Retinal pigment epithelial cell (primary cell): ENCODE data around the gene ZNF862.

Experiments
- DNase-seq: peaks from one replicate; pipeline ENCODE4 v3.0.0-alpha.2; 2010; ENCODE audit warnings: low read depth
- H3K4me3 ChIP-seq: 2 replicates; pipeline ENCODE4 v1.5.1; 2011; ENCODE audit warnings: mild to moderate bottlenecking, low read length, control low read depth, moderate library complexity
- TF ChIP-seq, protein P1 (sequence below): conservative IDR thresholded peaks from 2 replicates; pipeline ENCODE4 v1.5.1; 2011; ENCODE audit warnings: low read depth, low read length, control low read depth, inconsistent platforms

The ZNF862 gene

GRCh38 chr7:149793261-149793660 lies 44.9 kb upstream of the ZNF862 start:
- TF ChIP-seq, protein P1, sequence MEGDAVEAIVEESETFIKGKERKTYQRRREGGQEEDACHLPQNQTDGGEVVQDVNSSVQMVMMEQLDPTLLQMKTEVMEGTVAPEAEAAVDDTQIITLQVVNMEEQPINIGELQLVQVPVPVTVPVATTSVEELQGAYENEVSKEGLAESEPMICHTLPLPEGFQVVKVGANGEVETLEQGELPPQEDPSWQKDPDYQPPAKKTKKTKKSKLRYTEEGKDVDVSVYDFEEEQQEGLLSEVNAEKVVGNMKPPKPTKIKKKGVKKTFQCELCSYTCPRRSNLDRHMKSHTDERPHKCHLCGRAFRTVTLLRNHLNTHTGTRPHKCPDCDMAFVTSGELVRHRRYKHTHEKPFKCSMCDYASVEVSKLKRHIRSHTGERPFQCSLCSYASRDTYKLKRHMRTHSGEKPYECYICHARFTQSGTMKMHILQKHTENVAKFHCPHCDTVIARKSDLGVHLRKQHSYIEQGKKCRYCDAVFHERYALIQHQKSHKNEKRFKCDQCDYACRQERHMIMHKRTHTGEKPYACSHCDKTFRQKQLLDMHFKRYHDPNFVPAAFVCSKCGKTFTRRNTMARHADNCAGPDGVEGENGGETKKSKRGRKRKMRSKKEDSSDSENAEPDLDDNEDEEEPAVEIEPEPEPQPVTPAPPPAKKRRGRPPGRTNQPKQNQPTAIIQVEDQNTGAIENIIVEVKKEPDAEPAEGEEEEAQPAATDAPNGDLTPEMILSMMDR, result no peak
- DNase-seq, result no peak
- no peak overlapping the region for H3K4me3 ChIP-seq

DNA sequence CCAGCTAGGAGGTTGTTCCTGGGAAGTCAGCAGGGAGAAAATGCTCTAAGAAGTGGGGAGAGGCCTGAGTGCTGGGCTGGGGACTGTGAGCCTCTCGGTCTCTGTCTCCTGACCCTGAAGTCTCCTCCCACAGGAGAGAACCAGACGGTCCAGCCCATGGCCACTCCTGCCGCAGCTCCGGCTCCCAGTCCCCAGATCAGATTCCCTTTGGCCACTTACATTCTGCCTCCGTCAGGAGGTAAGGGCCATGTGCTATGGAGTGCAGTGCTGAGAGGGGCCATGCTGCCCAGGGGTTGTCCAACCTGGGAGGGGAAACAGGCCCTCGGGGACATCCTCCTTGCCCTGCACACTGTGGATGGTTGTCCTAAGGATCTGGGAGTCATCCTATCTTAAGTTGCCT lies 43.5 kb upstream of the ZNF862 start:
- TF ChIP-seq, protein P1, result no peak
- H3K4me3 ChIP-seq, result no peak overlapping the region
- DNase-seq, result no peak

DNA sequence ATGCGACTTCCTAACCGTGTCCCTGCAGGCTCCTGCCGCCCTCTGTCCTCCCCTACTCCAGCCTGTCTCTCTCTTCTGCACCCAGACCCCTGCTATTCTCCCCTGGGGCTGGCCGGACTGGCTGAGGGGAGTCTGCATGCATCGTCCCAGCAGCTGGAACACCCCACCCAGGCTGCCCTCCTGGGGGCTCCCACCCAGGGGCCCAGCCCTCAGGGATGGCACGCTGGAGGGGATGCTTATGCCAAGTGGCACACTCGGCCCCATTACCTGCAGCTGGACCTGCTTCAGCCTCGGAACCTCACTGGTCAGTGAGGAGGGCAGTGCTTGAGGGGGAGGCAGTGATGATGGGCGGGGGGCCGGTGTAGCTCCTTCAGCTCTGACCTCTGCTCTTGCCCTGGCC lies 43.0 kb upstream of the ZNF862 start:
- TF ChIP-seq, protein P1, result no peak
- no peak for DNase-seq

DNA sequence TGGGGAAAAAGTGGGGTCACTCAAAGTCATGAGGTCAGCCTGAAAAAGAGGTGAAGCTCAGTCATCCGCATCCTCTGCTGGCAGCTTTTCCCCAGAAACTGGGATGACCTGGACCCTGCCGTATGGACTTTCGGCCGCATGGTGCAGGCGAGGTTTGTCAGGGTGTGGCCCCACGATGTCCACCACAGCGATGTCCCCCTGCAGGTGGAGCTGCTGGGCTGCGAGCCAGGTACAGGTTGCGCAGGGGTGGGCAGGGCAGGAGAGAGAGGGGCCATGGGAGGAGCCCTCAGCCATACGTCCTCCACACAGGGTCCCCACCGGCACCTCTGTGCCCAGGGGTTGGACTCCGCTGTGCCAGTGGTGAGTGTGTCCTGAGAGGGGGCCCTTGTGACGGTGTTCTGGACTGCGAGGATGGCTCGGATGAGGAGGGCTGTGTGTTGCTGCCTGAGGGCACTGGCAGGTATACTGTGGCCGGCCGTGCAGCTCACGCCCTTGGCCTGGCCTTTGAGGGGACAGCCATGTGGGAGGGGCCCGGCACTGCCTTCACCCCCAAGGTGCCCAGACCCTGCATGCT lies 41.8 kb upstream of the ZNF862 start:
- DNase-seq, result no peak
- TF ChIP-seq, protein P1, result no peak
- no peak overlapping the region for H3K4me3 ChIP-seq

More for the DNA sequence above, 43.0 kb upstream of the ZNF862 start:
- H3K4me3 ChIP-seq, result no peak overlapping the region

DNA sequence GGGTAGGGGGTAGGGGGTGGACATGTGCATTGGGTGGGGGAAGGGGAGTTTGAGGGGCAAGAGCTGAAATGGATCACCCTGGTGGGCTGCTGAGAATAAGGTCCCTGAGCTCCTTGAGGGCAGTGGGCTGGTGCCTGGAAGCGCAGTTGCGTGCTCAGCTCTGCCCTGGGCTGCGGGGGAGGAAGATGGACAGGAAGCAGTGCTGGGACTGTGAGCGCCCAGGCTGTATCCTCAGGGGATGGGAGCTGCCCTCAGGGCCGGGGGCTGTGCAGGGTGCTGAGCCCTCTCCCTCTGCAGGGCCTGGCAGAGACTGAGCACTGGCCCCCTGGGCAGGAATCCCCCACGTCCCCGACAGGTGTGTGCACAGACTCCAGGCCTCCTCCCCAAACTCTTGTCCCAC lies 40.4 kb upstream of the ZNF862 start:
- no peak for DNase-seq
- TF ChIP-seq, protein P1, result no peak
- H3K4me3 ChIP-seq, result no peak overlapping the region

GRCh38 chr7:149799397-149800168 lies 38.6 kb upstream of the ZNF862 start:
- H3K4me3 ChIP-seq, result no peak overlapping the region
- TF ChIP-seq, protein P1, result peak; percentile 50
- DNase-seq, result no peak

DNA sequence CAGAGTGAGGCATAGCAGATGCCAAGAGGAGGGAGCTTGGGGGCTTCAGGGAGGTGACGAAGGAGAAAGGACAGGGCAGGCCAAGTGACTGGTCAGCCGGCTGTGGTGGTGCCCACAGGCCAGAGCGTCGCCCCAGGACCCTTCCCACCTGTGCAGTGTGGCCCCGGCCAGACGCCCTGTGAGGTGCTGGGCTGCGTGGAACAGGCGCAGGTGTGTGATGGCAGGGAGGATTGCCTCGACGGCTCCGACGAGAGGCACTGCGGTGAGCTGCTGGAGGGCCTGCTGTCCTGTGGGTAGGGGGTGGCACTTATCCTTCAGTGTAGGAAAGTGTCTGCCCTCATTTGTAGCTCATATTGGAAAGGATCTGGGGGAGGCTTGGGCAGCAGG lies 38.0 kb upstream of the ZNF862 start:
- TF ChIP-seq, protein P1, result no peak
- DNase-seq, result no peak
- H3K4me3 ChIP-seq, result no peak overlapping the region
